ENCODE measurements around the gene GPR6.

Gene GPR6

GRCh38 chr6:110002676-110003075 lies 24.6 kb downstream of the GPR6 start:
- DNase-seq = no peak

GRCh38 chr6:110013386-110013785 lies 35.3 kb downstream of the GPR6 start:
- no peak for DNase-seq

- no peak for DNase-seq
These were observed 37.1 kb downstream of the GPR6 start for GRCh38 chr6:110015206-110015605.

GRCh38 chr6:110017306-110017705 lies 39.2 kb downstream of the GPR6 start:
- DNase-seq = no peak

GRCh38 chr6:110017946-110018345 lies 39.8 kb downstream of the GPR6 start:
- no peak for DNase-seq

GRCh38 chr6:110018486-110018885 lies 40.4 kb downstream of the GPR6 start:
- no peak for DNase-seq

- DNase-seq = no peak
These were observed 42.8 kb downstream of the GPR6 start for GRCh38 chr6:110020888-110021287.

- DNase-seq = no peak
These were observed 51.0 kb downstream of the GPR6 start for GRCh38 chr6:110029144-110029543.
